Immature natural killer cell (primary cell): Measurements from ENCODE around the gene ABR. TPM values are rescaled to one million over a fixed set of nuclear protein-coding genes. Genes with fewer than 3 reads are reported as not detected.
A peak's percentile ranks its signal among the peaks of the same experiment; 100 is the strongest.

ENCODE experiments used
- DNase-seq, 3 donors: peaks; one replicate each; pipeline ENCODE4 v3.0.0; 2022; ENCODE audit warnings: mixed read lengths in 1 of 3
- H3K27ac Mint-ChIP-seq, 6 donors: one replicate each; pipeline ENCODE4 v1.8.0; 2020; ENCODE audit warnings: mixed read lengths in 6 of 6, mild to moderate bottlenecking in 5 of 6, inconsistent platforms in 4 of 6, moderate library complexity in 3 of 6
- H3K27me3 Mint-ChIP-seq, 3 donors: one replicate each; pipeline ENCODE4 v1.8.0; 2020 to 2021; ENCODE audit warnings: low read depth in 3 of 3, mild to moderate bottlenecking in 3 of 3, mixed read lengths in 3 of 3, moderate library complexity in 3 of 3, inconsistent platforms in 1 of 3
- H3K36me3 Mint-ChIP-seq, 3 donors: one replicate each; pipeline ENCODE4 v1.8.0; 2020; ENCODE audit warnings: mixed read lengths in 3 of 3, inconsistent platforms in 2 of 3, mild to moderate bottlenecking in 2 of 3
- H3K4me1 Mint-ChIP-seq, 2 donors: one replicate each; pipeline ENCODE4 v1.8.0; 2020; ENCODE audit warnings: inconsistent platforms in 2 of 2, mild to moderate bottlenecking in 2 of 2, mixed read lengths in 2 of 2, moderate library complexity in 1 of 2
- H3K4me3 Mint-ChIP-seq, 5 donors: one replicate each; pipeline ENCODE4 v1.8.0; 2020; ENCODE audit warnings: mild to moderate bottlenecking in 5 of 5, mixed read lengths in 5 of 5, inconsistent platforms in 3 of 5, moderate library complexity in 3 of 5
- H3K9me3 Mint-ChIP-seq, 6 donors: one replicate each; pipeline ENCODE4 v1.8.0; 2020; ENCODE audit warnings: mild to moderate bottlenecking in 6 of 6, mixed read lengths in 6 of 6, inconsistent platforms in 4 of 6, moderate library complexity in 3 of 6
- polyA plus RNA-seq, 3 donors: library from polyadenylated mRNA; unstranded; fragments of 300-500 nt; fragmentation: Illumina TruSeq; gene quantifications; one replicate each; pipeline ENCODE4 v1.2.3, GENCODE V29; 2021

Gene ABR
- polyA plus RNA-seq, 3 donors from 2014 or later: 11.2 to 36.2 (median 14.8) TPM

DNA sequence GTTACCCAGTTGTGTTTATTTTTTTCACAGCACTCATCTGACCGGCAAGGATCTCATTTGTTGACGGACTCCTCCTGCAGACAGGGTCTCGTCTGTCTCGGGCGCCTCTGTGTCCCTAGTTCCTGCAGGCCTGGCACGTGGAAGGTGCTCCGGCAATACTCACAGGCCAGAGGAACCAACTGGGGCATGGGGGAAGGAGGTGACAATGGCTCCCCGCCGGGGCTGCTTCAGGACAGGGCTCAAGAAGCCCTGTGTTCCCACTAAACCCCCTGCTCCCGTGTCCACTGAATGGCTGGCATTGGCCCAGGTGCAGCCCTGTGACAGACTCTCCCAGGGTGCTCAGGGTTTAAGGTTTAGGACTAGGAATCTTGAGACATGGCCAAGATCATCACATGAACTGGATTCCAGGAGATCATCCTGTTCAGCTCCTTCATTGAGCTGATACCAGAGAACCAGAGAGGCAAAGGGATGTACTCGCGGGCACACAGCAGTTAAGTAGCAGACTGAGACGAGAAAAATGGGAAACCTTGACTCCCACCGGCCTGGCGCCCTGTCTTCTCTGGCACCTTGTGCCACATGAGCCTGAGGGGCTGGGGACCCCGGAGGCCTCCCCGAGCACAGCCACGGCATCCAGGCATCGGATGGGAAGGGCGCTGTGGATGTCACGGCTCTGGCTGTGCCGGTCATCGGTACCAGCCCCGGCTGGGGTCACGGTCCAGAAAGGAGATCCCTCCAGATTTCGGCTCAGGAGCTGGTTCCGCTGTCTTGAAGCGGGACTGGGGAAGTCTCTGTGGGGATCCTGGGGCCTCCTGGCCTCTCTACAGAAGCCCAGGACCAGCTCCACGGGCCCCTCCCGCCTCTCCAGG, 153.8 kb downstream of the ABR start:
- no peak for DNase-seq
- no peaks in the 10 kb centered on the region for H3K9me3 Mint-ChIP-seq

DNA sequence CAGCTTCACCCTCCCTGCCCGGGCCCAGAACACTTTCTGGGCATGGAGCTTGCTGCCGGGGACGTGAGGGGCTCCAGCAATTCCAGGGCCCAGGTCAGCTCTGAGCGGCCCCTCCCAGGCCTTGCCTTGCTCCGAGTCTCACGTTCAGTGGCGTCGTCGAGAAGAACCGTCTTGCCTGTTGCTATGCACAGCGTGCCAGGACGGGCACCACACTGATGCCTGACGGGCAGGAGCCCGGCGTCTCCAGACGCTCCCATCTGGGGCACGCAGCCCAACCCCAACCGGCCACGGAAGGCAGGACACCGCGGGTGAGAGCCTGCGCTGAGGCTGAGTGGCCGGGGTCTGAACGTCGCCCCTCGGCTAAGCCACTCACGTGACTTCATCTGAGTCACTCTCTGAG, 155.7 kb downstream of the ABR start:
- Mint-ChIP-seq H3K36me3 (peaks cover 0 to 3% (median 0%) of the 10 kb centered on the region in 3 donors), H3K9me3 (no peaks in the 10 kb centered on the region), H3K4me3 (no peak overlapping the region), H3K27me3 (peaks cover 0 to 1% (median 0%) of the 10 kb centered on the region in 3 donors), H3K27ac (no peak overlapping the region), H3K4me1 (peaks cover 6 to 14% of the 10 kb centered on the region in 2 donors)
- DNase-seq: no peak

More for the DNA sequence above, 153.8 kb downstream of the ABR start:
- Mint-ChIP-seq H3K27me3 (peaks cover 0 to 2% (median 1%) of the 10 kb centered on the region in 3 donors), H3K4me1 (peaks cover 8% of the 10 kb centered on the region in 2 donors), H3K4me3 (no peak overlapping the region), H3K27ac (peak overlapping the region in 1 of 6 donors; percentile 22), H3K36me3 (peaks cover 0 to 3% (median 0%) of the 10 kb centered on the region in 3 donors)

DNA sequence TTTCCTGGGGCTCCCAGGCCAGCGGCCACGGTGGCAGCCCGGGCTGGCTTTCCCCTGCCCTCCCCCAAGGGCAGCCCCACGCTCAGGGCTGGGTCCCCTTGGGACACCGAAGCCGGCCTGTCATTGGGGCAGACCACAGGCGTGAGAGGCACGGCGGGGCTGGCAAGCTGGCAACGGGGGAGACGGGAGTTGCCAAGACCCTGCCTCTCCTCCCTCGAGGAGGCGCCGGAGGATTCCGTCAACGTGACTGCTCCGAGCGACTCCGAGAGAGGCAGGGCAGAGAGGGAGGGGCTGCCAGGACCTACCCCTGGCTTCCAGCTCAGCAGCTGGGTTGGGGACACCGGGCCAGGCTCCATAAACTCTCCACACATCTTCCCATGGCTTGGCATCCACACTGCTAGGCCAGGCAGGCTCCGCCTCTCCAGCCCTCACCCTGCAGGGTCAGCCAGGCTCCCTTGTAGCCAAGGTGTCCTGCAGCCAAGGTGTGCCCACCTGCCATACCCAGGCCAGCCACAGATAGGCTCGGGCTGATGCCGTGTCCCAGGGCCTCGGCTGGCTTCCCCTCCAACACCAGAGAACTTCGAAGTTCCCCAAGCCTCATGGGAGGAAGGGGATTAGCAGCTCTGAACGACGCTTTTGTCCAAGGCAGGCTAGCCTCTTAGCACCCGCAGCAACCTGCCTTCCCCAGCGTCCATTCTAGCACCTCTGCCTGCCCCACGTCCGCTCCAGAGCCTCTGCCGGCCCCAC, 157.3 kb downstream of the ABR start:
- H3K27ac Mint-ChIP-seq: no peak overlapping the region
- peaks cover 0 to 3% (median 0%) of the 10 kb centered on the region in 3 donors for H3K36me3 Mint-ChIP-seq

DNA sequence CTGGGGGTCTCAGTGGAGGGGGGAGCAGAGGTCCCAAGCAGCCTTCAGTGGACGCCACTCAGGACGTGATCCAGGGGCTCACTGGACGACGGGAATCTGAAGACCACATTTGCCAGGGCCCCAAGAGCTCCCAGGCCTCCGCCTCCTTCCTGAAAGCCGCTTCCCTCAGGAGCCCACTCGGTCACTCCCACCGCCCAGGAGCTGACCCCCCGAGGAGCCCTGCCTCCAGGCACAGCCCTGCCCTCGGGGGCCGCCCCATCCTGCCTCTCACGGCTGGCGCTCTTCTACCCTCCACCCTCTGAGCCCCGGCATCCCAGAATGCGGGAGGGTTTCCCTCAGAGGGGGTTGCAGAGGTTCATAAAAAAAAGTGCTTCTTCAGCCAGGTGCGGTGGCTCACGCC, 158.6 kb downstream of the ABR start:
- Mint-ChIP-seq H3K27ac (no peak overlapping the region), H3K36me3 (peaks cover 0 to 3% (median 0%) of the 10 kb centered on the region in 3 donors), H3K4me3 (no peak overlapping the region), H3K27me3 (peaks cover 0 to 1% (median 0%) of the 10 kb centered on the region in 3 donors), H3K9me3 (no peaks in the 10 kb centered on the region), H3K4me1 (peaks cover 5 to 15% of the 10 kb centered on the region in 2 donors)
- DNase-seq: no peak

More for the DNA sequence above, 157.3 kb downstream of the ABR start:
- Mint-ChIP-seq H3K27me3 (peaks cover 0 to 1% (median 0%) of the 10 kb centered on the region in 3 donors), H3K4me1 (peaks cover 5 to 15% of the 10 kb centered on the region in 2 donors), H3K9me3 (no peaks in the 10 kb centered on the region), H3K4me3 (no peak overlapping the region)
- DNase-seq: no peak

DNA sequence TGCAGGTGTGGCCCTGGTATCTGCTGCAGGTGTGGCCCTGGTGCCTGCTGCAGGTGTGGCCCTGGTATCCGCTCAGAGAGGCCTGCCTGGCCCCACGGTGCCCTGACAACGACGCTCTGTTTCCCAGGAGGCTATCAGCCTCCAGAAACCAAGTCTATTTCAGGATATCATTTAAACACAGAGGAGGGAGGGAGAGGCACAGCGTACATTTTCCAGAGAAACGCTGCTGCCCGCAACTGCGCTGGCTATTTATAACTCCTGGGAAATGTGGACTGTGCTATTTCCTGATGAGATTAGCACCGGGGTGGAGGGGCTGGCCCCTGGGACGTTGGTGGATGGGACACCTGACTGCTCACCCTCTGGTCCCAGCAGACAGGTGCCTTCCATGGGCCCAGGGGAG, 160.3 kb downstream of the ABR start:
- Mint-ChIP-seq H3K4me1 (peaks cover 3 to 12% of the 10 kb centered on the region in 2 donors), H3K27me3 (no peaks in the 10 kb centered on the region), H3K4me3 (no peak overlapping the region), H3K36me3 (peaks cover 0 to 4% (median 0%) of the 10 kb centered on the region in 3 donors), H3K27ac (peak overlapping the region in 2 of 6 donors; percentile 4 to 5), H3K9me3 (no peaks in the 10 kb centered on the region)
- DNase-seq: no peak

DNA sequence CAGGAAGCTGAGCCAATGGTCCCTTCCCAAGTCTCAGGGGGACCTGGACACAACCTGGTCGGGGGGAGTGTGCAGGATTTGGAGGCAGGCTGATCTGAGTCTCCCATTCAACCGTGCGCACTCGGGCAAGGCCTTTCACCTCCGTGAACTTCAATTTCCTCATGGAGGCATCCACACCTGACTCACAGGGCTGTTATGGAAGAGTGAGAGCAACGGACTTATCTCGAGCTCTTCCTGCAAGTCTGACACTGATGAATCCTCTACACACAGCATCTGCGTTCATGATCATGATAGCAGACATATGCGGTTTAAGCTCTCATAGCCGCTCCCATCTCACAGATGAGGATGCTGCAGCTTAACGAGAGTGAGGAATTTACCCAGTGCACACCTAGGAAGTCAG, 161.2 kb downstream of the ABR start:
- Mint-ChIP-seq H3K9me3 (no peaks in the 10 kb centered on the region), H3K27me3 (no peaks in the 10 kb centered on the region), H3K27ac (no peak overlapping the region), H3K36me3 (peaks cover 0 to 4% (median 0%) of the 10 kb centered on the region in 3 donors), H3K4me1 (peaks cover 3 to 12% of the 10 kb centered on the region in 2 donors), H3K4me3 (no peak overlapping the region)
- DNase-seq: no peak

DNA sequence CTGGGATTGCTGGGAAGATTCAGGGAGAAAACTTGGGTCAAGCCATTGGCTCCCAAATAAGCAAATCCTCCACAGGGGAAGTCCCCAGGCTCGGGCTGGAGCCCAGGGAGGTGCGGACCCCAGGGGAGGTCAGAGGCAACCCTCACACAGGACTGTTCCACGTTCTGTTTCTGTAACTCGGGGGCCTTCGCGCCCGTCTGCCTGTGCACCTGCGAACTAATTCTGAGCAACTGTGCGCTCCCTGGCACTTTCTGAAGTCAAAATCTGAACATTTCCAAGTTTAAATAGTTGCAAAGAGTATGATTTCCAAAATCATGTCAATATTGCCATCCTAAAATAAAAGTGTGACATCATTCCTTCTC, 166.1 kb downstream of the ABR start:
- no peak for DNase-seq
- Mint-ChIP-seq H3K27me3 (peaks cover 0 to 1% (median 0%) of the 10 kb centered on the region in 3 donors), H3K9me3 (no peaks in the 10 kb centered on the region), H3K4me3 (no peak overlapping the region), H3K36me3 (peaks cover 0 to 4% (median 0%) of the 10 kb centered on the region in 3 donors), H3K27ac (peak overlapping the region in 1 of 6 donors; percentile 45), H3K4me1 (peaks cover 2 to 4% of the 10 kb centered on the region in 2 donors)

DNA sequence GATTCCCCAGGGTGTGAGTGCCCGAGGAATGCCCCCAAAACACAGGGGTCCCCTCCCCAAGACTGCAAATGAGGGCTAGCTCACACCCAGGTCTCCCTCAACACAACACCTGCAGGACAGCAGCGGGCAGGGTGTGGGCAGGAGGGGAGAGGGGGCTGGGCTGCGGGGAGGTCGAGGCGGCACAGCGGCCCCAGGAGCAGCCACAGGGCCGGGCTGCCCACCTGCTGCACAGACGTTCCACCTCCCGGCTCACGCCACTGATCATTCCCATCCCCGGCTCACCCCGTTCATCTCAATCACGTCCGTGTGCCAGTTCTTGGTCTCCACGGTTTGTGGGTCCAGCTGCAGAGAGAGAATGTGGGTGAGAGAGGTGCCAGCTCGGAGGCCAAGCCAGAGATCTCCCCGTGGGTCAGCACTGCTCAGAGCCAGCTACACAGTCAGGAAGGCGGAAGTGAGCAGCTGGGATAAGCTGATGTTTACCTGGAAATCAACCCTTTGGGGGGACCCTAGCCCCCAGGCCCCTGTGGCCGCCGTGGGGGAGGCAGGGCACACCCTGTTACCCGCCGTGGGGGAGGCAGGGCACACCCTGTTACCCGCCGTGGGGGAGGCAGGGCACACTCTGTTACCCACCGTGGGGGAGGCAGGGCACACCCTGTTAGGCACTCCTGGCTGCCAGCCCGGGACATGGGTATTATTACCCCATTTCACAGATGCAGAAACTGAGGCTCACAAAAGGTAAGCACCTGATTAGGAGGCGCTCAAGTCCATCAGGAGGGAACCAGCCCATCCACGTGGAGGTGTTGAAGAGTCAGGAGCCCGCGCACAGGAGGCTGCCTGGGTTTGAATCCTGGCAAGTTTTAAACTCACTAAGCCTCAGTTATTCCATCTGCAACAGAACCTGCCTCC, 166.7 kb downstream of the ABR start:
- no peak for DNase-seq
- peaks cover 0 to 3% (median 1%) of the 10 kb centered on the region in 3 donors for H3K27me3 Mint-ChIP-seq
- peaks cover 2 to 4% of the 10 kb centered on the region in 2 donors for H3K4me1 Mint-ChIP-seq
- H3K36me3 Mint-ChIP-seq: peaks cover 0 to 4% (median under 1%) of the 10 kb centered on the region in 3 donors
- no peak overlapping the region for H3K27ac Mint-ChIP-seq
- H3K4me3 Mint-ChIP-seq: no peak overlapping the region
- no peaks in the 10 kb centered on the region for H3K9me3 Mint-ChIP-seq

DNA sequence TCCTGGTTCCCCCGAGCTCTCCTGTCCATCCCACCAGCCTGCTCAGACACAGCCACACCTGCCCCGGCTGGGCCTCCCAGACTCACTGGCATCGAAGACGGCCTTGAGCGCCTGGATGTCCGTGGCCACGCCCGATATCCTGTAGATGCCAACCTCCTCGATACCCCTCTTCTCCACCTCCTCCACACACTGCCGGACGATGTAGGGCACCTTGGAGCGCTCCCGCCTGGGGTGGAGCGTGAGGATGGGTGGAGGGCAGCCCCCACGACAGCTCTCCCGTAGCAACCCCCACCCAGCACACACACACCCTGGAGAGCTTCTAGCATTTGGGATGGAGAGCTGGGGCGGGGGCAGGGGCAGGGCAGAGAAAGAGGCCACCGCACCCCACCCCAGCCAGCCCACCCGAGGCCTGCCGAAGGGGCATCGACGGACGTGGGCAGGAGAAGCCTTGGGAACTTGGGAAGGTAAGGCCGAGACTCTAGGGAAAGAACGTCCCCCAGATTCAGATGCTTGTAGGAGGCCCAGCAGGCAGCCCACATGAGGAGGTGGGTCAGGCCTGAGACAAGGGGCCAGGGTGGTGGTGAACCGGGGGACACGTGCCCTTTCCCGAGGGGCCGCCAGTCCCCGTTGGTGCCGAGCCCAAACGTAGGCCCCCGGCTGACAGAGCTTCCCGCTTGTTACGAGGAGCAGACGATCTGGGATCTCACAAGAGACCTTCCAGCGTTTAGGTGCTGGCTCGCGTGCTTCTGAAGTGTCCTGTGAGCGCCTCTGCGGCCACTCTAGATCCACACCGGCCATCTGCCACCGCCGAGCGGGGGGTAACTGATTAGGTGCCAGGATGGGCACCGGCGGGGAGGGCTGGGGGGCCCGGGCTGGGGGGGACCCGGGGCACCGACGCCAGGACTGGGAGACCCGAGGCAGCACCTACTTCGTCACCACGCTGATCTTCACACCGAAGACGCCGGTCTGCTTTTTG, 167.7 kb downstream of the ABR start:
- H3K4me3 Mint-ChIP-seq: no peak overlapping the region
- DNase-seq: no peak
- H3K4me1 Mint-ChIP-seq: peaks cover 2 to 4% of the 10 kb centered on the region in 2 donors
- peak overlapping the region in 1 of 6 donors; percentile 46 for H3K27ac Mint-ChIP-seq
- no peaks in the 10 kb centered on the region for H3K9me3 Mint-ChIP-seq
- H3K36me3 Mint-ChIP-seq: peaks cover 0 to 4% (median 3%) of the 10 kb centered on the region in 3 donors
- peaks cover 0 to 3% (median 2%) of the 10 kb centered on the region in 3 donors for H3K27me3 Mint-ChIP-seq

DNA sequence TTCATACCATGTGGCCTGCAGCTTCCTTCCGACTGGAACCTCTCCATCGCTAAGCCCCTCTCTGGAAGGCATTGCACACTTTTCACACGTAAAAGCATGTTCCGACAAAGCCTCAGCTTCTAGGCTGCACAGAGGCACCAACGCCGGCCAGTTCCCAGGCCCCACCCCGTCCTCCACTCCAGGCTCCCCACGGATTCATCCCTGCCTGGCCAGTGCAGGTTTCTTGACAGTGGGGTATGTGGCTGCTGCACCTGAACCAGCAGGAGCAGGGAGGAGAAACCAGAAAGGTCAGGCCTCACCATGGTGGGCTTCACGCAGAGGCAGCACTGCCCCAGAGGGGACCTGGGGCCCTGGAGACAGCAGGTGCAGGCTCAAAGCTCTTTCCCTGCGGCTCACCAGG, 168.6 kb downstream of the ABR start:
- no peak overlapping the region for H3K4me3 Mint-ChIP-seq
- H3K36me3 Mint-ChIP-seq: peaks cover 0 to 4% (median 3%) of the 10 kb centered on the region in 3 donors
- H3K4me1 Mint-ChIP-seq: peaks cover 2 to 4% of the 10 kb centered on the region in 2 donors
- no peaks in the 10 kb centered on the region for H3K9me3 Mint-ChIP-seq
- no peak overlapping the region for H3K27ac Mint-ChIP-seq
- no peak for DNase-seq
- peaks cover 0 to 3% (median 2%) of the 10 kb centered on the region in 3 donors for H3K27me3 Mint-ChIP-seq

DNA sequence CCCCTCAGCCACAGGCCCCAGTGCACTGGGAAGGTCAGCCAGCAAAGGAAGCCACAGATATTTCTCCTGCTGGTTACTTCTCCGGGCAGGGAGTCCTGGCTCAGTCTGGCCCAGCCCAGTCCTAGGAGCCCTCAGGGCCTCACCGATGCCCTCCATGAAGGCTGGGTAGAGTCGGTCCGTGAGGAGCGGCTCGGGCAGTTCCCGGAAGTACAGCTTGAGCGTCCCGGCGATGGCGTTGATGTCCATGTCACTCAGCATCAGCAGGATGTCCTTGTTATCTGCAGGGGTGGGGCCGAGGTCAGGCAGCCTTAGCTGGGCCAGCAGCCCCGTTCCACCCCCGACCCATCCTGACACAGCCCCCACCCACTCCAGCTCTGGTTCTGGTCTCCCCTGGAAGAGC, 169.2 kb downstream of the ABR start:
- H3K4me3 Mint-ChIP-seq: no peak overlapping the region
- H3K9me3 Mint-ChIP-seq: no peaks in the 10 kb centered on the region
- H3K27me3 Mint-ChIP-seq: peaks cover 0 to 3% (median 2%) of the 10 kb centered on the region in 3 donors
- H3K36me3 Mint-ChIP-seq: peaks cover 0 to 4% (median 3%) of the 10 kb centered on the region in 3 donors
- H3K27ac Mint-ChIP-seq: no peak overlapping the region
- DNase-seq: no peak
- H3K4me1 Mint-ChIP-seq: no peaks in the 10 kb centered on the region

DNA sequence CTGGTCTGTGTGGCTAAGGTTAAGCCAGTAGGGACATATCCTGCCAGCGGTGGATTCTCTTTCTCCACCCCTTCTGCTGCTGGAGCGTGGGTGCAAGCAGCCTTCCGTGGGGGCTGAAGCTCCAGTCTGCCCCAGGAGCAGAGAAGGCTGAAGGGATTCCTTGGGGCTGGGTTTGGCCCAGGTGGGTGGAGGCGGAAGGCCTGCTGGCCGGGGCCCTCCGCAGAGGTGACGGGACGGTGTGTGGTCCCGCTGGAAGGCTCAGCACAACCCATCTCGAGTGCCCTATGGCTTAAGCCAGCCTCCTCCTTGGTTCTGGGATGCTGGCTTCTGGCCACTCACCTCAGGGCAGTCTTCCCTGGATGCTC, 169.7 kb downstream of the ABR start:
- H3K4me1 Mint-ChIP-seq: no peaks in the 10 kb centered on the region
- peaks cover 2 to 3% (median 2%) of the 10 kb centered on the region in 3 donors for H3K27me3 Mint-ChIP-seq
- H3K27ac Mint-ChIP-seq: no peak overlapping the region
- DNase-seq: no peak
- peaks cover 0 to 6% (median 4%) of the 10 kb centered on the region in 3 donors for H3K36me3 Mint-ChIP-seq
- H3K9me3 Mint-ChIP-seq: no peaks in the 10 kb centered on the region
- no peak overlapping the region for H3K4me3 Mint-ChIP-seq
